GM12892 (cell line): ENCODE data around the gene CGB1.

ENCODE experiments used
- POLR2A ChIP-seq: IDR thresholded peaks from 2 replicates; pipeline ENCODE4 v1.6.1; 2011; ENCODE audit warnings: low read depth, low read length, control low read depth
- POLR2AphosphoS5 ChIP-seq: IDR thresholded peaks from 2 replicates; pipeline ENCODE4 v1.6.1; 2011; ENCODE audit warnings: low read depth, low read length, control low read depth

GRCh38 chr19:49009828-49010227 is 26.9 kb downstream of the CGB1 start:
- TF ChIP-seq POLR2A, result no peak
- no peak for TF ChIP-seq POLR2AphosphoS5
